Choroid plexus epithelial cell (primary cell): ENCODE data around the gene SLC38A4.

ENCODE experiments used
- DNase-seq: peaks from one replicate; pipeline ENCODE4 v3.0.0-alpha.2; 2010; ENCODE audit warnings: low read depth
- H3K4me3 ChIP-seq: 2 replicates; pipeline ENCODE4 v1.5.1; 2011; ENCODE audit warnings: low read depth, mild to moderate bottlenecking, control low read depth, low read length, moderate library complexity
- CTCF ChIP-seq: conservative IDR thresholded peaks from 2 replicates; pipeline ENCODE4 v1.5.1; 2011; ENCODE audit warnings: low read depth, mild to moderate bottlenecking, control low read depth, inconsistent platforms, low read length, moderate library complexity

The SLC38A4 gene

DNA sequence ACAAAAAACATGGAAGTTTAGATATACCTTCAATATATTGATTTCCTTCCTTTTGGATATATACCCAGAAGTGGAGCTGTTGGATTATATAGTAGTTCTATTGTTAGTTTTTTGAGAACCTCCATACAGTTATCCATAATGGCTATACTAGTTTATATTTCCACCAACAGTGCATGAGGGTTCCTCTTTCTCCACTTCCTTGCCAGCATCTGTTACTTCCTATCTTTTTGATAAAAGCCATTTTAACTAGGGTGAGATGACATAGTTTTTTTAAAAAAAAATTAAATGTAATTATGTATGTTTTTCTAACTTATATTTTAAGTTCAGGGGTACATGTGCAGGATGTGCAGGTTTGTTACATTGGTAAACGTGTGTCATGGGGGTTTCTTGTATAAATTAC lies 10.0 kb upstream of the SLC38A4 start:
- DNase-seq: no peak
- H3K4me3 ChIP-seq: no peak overlapping the region
- no peak for TF ChIP-seq CTCF

DNA sequence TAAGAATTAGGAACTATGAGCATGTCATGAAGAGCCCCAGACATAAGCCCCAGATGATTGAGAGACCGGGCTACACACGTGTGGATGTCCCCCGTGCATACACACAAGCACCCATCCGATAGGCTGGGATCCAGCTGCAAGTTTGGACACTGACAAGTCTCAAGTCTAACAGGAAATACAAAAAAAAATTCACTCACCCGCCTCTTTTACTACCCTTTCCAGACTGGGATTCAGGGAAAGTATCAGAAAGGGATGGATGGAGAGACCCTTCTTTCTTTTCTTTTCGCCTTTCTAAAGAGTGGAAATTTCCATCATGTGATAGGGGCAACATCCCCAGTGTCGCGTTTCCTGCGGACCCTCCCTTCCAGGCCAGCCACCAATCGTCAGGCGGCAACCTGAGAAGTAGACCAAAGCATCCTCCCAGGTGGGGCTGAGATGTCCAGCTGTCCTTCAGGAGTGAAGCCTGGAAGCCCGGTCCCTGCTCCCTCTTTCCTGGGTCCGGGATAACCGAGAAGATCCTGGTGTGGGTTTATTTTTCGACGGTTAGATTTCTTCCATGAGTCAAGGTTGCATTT lies 6.4 kb upstream of the SLC38A4 start:
- peak overlapping the region; percentile 50 for H3K4me3 ChIP-seq
- TF ChIP-seq CTCF: no peak
- no peak for DNase-seq

DNA sequence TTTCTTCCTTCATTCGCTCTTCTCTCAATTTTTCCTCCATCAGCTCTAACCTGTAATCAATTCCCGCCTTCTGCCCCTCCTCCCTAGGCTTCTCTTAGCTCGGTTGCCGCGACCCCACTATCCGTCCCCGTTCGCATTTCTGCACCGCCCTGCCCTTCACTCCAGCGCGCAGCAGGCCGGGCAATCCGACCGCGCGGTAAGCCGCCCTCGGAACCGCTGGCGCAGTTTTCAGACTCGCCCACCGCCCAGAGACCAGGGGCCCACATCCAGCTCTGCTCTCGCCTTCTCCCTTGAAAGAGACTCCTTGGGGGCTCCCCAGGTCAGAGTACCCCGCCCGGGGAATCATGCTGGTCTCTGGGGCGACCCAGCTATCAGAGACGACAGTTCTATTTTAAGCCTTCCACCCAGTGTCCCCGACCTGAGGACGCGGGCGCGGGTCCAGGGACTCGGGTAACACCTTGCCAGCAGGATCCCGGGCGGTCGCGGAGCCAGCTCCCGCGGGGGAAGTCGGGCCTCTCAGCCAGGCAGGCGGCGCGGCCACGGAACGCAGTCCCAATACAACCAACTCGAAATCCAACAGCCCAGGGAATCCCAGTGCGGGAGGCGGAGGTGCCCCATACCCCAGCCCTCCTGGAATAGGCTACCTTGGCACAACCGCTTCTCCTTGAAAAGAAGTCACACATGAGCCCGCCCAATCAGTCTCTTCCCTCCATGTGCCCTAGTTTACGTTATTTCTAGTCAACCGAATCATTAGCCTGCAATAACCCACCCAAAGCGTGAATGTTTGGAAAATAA lies 5.7 kb upstream of the SLC38A4 start:
- peak overlapping the region; percentile 50 for H3K4me3 ChIP-seq
- DNase-seq: peak; percentile 12
- no peak for TF ChIP-seq CTCF

DNA sequence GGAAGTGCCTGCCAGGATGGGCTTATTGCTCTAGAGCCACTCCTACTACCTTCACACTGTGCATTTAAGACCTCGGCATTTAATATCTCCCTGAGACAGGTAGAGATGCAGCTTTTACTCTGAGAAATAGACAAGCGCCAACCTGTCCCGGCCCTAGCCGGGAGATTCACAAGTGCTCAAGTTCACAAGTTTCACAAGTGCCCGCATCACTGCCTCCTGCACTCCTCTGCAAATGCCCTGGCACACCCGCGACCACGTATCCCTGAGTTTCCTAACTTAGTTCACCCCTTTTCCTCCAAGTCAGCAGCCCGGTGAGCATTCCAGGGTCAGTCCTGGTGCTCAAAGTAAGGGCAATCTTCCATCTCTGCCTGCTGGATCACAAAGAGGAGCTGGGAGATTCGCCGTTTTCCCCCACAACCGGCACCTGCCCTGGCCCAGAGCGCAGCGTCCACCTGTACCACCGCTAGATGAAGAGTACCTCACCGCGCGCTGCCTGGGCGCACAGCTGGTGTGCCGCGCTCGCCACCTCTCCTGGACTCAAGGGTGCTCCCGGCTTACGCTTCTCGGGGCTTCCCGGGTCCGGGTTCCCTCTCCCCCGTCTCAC lies 5.0 kb upstream of the SLC38A4 start:
- DNase-seq: no peak
- H3K4me3 ChIP-seq: peak overlapping the region; percentile 50

GRCh38 chr12:46824709-46825108 lies 1.1 kb downstream of the SLC38A4 start:
- no peak overlapping the region for H3K4me3 ChIP-seq
- DNase-seq: no peak
- no peak for TF ChIP-seq CTCF

More for the DNA sequence above, 5.0 kb upstream of the SLC38A4 start:
- no peak for TF ChIP-seq CTCF

- no peak overlapping the region for H3K4me3 ChIP-seq
- no peak for TF ChIP-seq CTCF
- no peak for DNase-seq
These were observed 7.2 kb downstream of the SLC38A4 start for GRCh38 chr12:46818642-46819041.
